ENCODE data around the gene TMEM247.
A peak's percentile ranks its signal among the peaks of the same experiment; 100 is the strongest.

Gene TMEM247

GRCh38 chr2:46494596-46494995 lies 15.2 kb downstream of the TMEM247 start:
- no peak overlapping the region for H3K9ac ChIP-seq (ENCODE audit: low read length in 5 of 5)
- no peaks in the 10 kb centered on the region for H3K27me3 ChIP-seq (ENCODE audit: control insufficient read depth in 5 of 5, insufficient read depth in 4 of 5, low read length in 5 of 5)
- H3K9me3 ChIP-seq (ENCODE audit: control insufficient read depth in 5 of 5, low read length in 5 of 5): no peaks in the 10 kb centered on the region
- no peak overlapping the region for H3K27ac ChIP-seq (ENCODE audit: low read depth, low read length)
- no peak overlapping the region for H3K4me3 ChIP-seq (ENCODE audit: low read depth in 1 of 5, low read length in 5 of 5)
- no peaks in the 10 kb centered on the region for H3K36me3 ChIP-seq (ENCODE audit: control insufficient read depth in 5 of 5, insufficient read depth in 5 of 5, low read length in 5 of 5)
- H3K4me1 ChIP-seq (ENCODE audit: control insufficient read depth in 5 of 5, insufficient read depth in 5 of 5, low read length in 5 of 5): peaks cover 0 to 30% (median 23%) of the 10 kb centered on the region in 5 donors

- H3K9ac ChIP-seq (ENCODE audit: low read length in 5 of 5): no peak overlapping the region
- H3K27ac ChIP-seq (ENCODE audit: low read depth, low read length): no peak overlapping the region
- H3K36me3 ChIP-seq (ENCODE audit: control insufficient read depth in 5 of 5, insufficient read depth in 5 of 5, low read length in 5 of 5): no peaks in the 10 kb centered on the region
- peaks cover 0 to 29% (median 17%) of the 10 kb centered on the region in 5 donors for H3K4me1 ChIP-seq (ENCODE audit: control insufficient read depth in 5 of 5, insufficient read depth in 5 of 5, low read length in 5 of 5)
- no peak overlapping the region for H3K4me3 ChIP-seq (ENCODE audit: low read depth in 1 of 5, low read length in 5 of 5)
- no peaks in the 10 kb centered on the region for H3K27me3 ChIP-seq (ENCODE audit: control insufficient read depth in 5 of 5, insufficient read depth in 4 of 5, low read length in 5 of 5)
- no peaks in the 10 kb centered on the region for H3K9me3 ChIP-seq (ENCODE audit: control insufficient read depth in 5 of 5, low read length in 5 of 5)
Observed at GRCh38 chr2:46495231-46496030, 16.1 kb downstream of the TMEM247 start.

- H3K4me1 ChIP-seq (ENCODE audit: control insufficient read depth in 5 of 5, insufficient read depth in 5 of 5, low read length in 5 of 5): peaks cover 0 to 22% (median 9%) of the 10 kb centered on the region in 5 donors
- H3K27me3 ChIP-seq (ENCODE audit: control insufficient read depth in 5 of 5, insufficient read depth in 4 of 5, low read length in 5 of 5): no peaks in the 10 kb centered on the region
- no peak overlapping the region for H3K9ac ChIP-seq (ENCODE audit: low read length in 5 of 5)
- H3K9me3 ChIP-seq (ENCODE audit: control insufficient read depth in 5 of 5, low read length in 5 of 5): no peaks in the 10 kb centered on the region
- H3K4me3 ChIP-seq (ENCODE audit: low read depth in 1 of 5, low read length in 5 of 5): no peak overlapping the region
- H3K36me3 ChIP-seq (ENCODE audit: control insufficient read depth in 5 of 5, insufficient read depth in 5 of 5, low read length in 5 of 5): no peaks in the 10 kb centered on the region
- H3K27ac ChIP-seq (ENCODE audit: low read depth, low read length): no peak overlapping the region
Observed at GRCh38 chr2:46497766-46498165, 18.4 kb downstream of the TMEM247 start.

GRCh38 chr2:46498681-46499080 lies 19.3 kb downstream of the TMEM247 start:
- H3K4me3 ChIP-seq (ENCODE audit: low read depth in 1 of 5, low read length in 5 of 5): no peak overlapping the region
- H3K36me3 ChIP-seq (ENCODE audit: control insufficient read depth in 5 of 5, insufficient read depth in 5 of 5, low read length in 5 of 5): no peaks in the 10 kb centered on the region
- no peaks in the 10 kb centered on the region for H3K9me3 ChIP-seq (ENCODE audit: control insufficient read depth in 5 of 5, low read length in 5 of 5)
- no peak overlapping the region for H3K27ac ChIP-seq (ENCODE audit: low read depth, low read length)
- no peaks in the 10 kb centered on the region for H3K27me3 ChIP-seq (ENCODE audit: control insufficient read depth in 5 of 5, insufficient read depth in 4 of 5, low read length in 5 of 5)
- H3K9ac ChIP-seq (ENCODE audit: low read length in 5 of 5): no peak overlapping the region
- H3K4me1 ChIP-seq (ENCODE audit: control insufficient read depth in 5 of 5, insufficient read depth in 5 of 5, low read length in 5 of 5): peaks cover 0 to 22% (median 9%) of the 10 kb centered on the region in 5 donors

GRCh38 chr2:46499392-46499785 lies 20.0 kb downstream of the TMEM247 start:
- H3K27ac ChIP-seq (ENCODE audit: low read depth, low read length): no peak overlapping the region
- H3K4me3 ChIP-seq (ENCODE audit: low read depth in 1 of 5, low read length in 5 of 5): peak overlapping the region in 4 of 5 donors; percentile 56 to 80 (median 70)
- H3K9me3 ChIP-seq (ENCODE audit: control insufficient read depth in 5 of 5, low read length in 5 of 5): no peaks in the 10 kb centered on the region
- peak overlapping the region in 3 of 5 donors; percentile 6 to 78 (median 38) for H3K9ac ChIP-seq (ENCODE audit: low read length in 5 of 5)
- no peaks in the 10 kb centered on the region for H3K36me3 ChIP-seq (ENCODE audit: control insufficient read depth in 5 of 5, insufficient read depth in 5 of 5, low read length in 5 of 5)
- H3K4me1 ChIP-seq (ENCODE audit: control insufficient read depth in 5 of 5, insufficient read depth in 5 of 5, low read length in 5 of 5): peaks cover 0 to 27% (median 9%) of the 10 kb centered on the region in 5 donors
- H3K27me3 ChIP-seq (ENCODE audit: control insufficient read depth in 5 of 5, insufficient read depth in 4 of 5, low read length in 5 of 5): no peaks in the 10 kb centered on the region

- Histone ChIP-seq H3K9ac (ENCODE audit: low read length in 5 of 5) (no peak overlapping the region), H3K36me3 (ENCODE audit: control insufficient read depth in 5 of 5, insufficient read depth in 5 of 5, low read length in 5 of 5) (no peaks in the 10 kb centered on the region), H3K9me3 (ENCODE audit: control insufficient read depth in 5 of 5, low read length in 5 of 5) (no peaks in the 10 kb centered on the region), H3K27ac (ENCODE audit: low read depth, low read length) (no peak overlapping the region), H3K27me3 (ENCODE audit: control insufficient read depth in 5 of 5, insufficient read depth in 4 of 5, low read length in 5 of 5) (no peaks in the 10 kb centered on the region), H3K4me1 (ENCODE audit: control insufficient read depth in 5 of 5, insufficient read depth in 5 of 5, low read length in 5 of 5) (peaks cover 0 to 27% (median 9%) of the 10 kb centered on the region in 5 donors), H3K4me3 (ENCODE audit: low read depth in 1 of 5, low read length in 5 of 5) (peak overlapping the region in 2 of 5 donors; percentile 73 to 80)
Observed at GRCh38 chr2:46500801-46501200, 21.4 kb downstream of the TMEM247 start.

GRCh38 chr2:46502291-46502885 lies 23.0 kb downstream of the TMEM247 start:
- Histone ChIP-seq H3K9ac (ENCODE audit: low read length in 5 of 5) (no peak overlapping the region), H3K27ac (ENCODE audit: low read depth, low read length) (no peak overlapping the region), H3K36me3 (ENCODE audit: control insufficient read depth in 5 of 5, insufficient read depth in 5 of 5, low read length in 5 of 5) (no peaks in the 10 kb centered on the region), H3K9me3 (ENCODE audit: control insufficient read depth in 5 of 5, low read length in 5 of 5) (no peaks in the 10 kb centered on the region), H3K4me3 (ENCODE audit: low read depth in 1 of 5, low read length in 5 of 5) (no peak overlapping the region), H3K4me1 (ENCODE audit: control insufficient read depth in 5 of 5, insufficient read depth in 5 of 5, low read length in 5 of 5) (peaks cover 0 to 27% (median 9%) of the 10 kb centered on the region in 5 donors), H3K27me3 (ENCODE audit: control insufficient read depth in 5 of 5, insufficient read depth in 4 of 5, low read length in 5 of 5) (peaks cover 0 to 4% (median 0%) of the 10 kb centered on the region in 5 donors)

- Histone ChIP-seq H3K4me3 (ENCODE audit: low read depth in 1 of 5, low read length in 5 of 5) (no peak overlapping the region), H3K27ac (ENCODE audit: low read depth, low read length) (no peak overlapping the region), H3K4me1 (ENCODE audit: control insufficient read depth in 5 of 5, insufficient read depth in 5 of 5, low read length in 5 of 5) (peaks cover 0 to 20% (median 7%) of the 10 kb centered on the region in 5 donors), H3K27me3 (ENCODE audit: control insufficient read depth in 5 of 5, insufficient read depth in 4 of 5, low read length in 5 of 5) (peaks cover 0 to 4% (median 0%) of the 10 kb centered on the region in 5 donors), H3K9me3 (ENCODE audit: control insufficient read depth in 5 of 5, low read length in 5 of 5) (no peaks in the 10 kb centered on the region), H3K36me3 (ENCODE audit: control insufficient read depth in 5 of 5, insufficient read depth in 5 of 5, low read length in 5 of 5) (no peaks in the 10 kb centered on the region), H3K9ac (ENCODE audit: low read length in 5 of 5) (no peak overlapping the region)
Observed at GRCh38 chr2:46503686-46504085, 24.3 kb downstream of the TMEM247 start.

GRCh38 chr2:46504221-46504620 lies 24.9 kb downstream of the TMEM247 start:
- Histone ChIP-seq H3K9ac (ENCODE audit: low read length in 5 of 5) (no peak overlapping the region), H3K4me3 (ENCODE audit: low read depth in 1 of 5, low read length in 5 of 5) (no peak overlapping the region), H3K9me3 (ENCODE audit: control insufficient read depth in 5 of 5, low read length in 5 of 5) (no peaks in the 10 kb centered on the region), H3K27me3 (ENCODE audit: control insufficient read depth in 5 of 5, insufficient read depth in 4 of 5, low read length in 5 of 5) (peaks cover 0 to 4% (median 0%) of the 10 kb centered on the region in 5 donors), H3K27ac (ENCODE audit: low read depth, low read length) (no peak overlapping the region), H3K4me1 (ENCODE audit: control insufficient read depth in 5 of 5, insufficient read depth in 5 of 5, low read length in 5 of 5) (peaks cover 0 to 20% (median 7%) of the 10 kb centered on the region in 5 donors), H3K36me3 (ENCODE audit: control insufficient read depth in 5 of 5, insufficient read depth in 5 of 5, low read length in 5 of 5) (no peaks in the 10 kb centered on the region)
